Hematopoietic multipotent progenitor cell treated with erythropoietin and hydrocortisone succinate and interleukin-3 and kit ligand, for 15 days (in vitro differentiated cells): ENCODE measurements around the gene EZH2.

Experiments
- DNase-seq: peaks from one replicate; pipeline ENCODE4 v3.0.0-alpha.2; 2015; ENCODE audit warnings: low spot score

The EZH2 gene

DNA sequence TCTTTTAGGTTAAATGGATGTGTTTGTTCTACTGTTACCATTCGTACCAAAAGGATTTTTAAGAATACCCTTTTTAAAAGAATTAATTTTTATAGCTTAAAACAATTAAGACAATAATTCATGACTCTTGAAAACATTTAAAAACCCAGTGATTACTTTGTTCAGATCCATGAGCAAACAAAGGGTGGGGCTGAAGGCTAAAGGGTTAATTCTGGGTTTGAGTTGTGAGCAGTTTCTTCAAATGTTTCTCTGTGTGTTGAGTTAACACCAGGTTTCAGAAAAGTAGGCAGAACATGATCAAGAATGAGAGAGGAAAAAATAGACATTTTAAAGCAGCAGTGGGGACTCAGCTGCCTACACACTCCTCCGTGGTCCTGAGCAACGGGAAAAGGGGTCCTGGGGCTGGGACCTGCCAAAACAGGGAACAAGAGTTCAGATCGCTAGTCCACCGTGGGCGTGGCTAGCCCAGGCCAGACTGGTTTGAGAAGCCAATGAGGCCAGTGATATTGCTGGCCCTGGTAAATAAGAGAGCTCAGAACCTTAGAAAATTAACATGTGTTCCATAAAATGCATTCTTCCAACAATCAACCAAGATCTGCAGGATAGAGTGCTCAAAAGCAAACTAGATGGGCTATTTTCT lies 14.9 kb upstream of the EZH2 start:
- DNase-seq = no peak

DNA sequence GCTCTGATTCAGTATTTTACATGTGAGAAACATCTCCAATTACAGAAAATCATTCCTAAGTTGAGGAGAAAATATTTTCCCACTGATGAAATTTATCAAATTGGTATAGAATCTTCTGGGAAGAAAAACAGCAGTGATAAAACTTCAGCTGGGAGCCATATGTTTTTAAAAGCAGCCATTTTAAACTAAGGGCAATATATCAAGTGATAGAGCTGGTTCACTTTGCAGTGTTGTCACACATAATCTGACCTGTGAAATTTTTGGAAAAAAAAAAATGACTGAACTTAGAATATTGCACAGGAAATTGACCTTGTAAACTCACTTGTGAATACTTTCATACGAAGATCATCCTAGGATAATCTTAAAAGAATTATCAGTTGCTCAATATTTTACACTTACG lies 10.5 kb upstream of the EZH2 start:
- DNase-seq = no peak

DNA sequence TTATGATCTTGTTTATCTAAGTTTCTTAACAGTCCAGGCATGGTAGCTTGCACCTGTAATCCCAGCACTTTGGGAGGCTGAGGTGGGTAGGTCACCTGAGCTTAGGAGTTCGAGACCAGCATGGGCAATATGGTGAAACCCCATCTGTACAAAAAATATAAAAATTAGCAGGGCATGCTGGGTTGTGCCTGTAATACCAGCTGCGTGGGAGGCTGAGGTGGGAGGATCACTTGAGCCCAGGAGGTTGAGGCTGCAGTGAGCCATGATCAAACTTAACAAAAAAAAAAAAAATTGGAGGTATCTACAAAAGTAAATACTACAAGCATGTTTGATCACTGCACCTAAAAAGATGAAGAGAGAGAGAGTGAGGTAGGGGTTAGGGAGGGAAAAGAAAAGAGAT lies 9.0 kb upstream of the EZH2 start:
- DNase-seq = no peak

DNA sequence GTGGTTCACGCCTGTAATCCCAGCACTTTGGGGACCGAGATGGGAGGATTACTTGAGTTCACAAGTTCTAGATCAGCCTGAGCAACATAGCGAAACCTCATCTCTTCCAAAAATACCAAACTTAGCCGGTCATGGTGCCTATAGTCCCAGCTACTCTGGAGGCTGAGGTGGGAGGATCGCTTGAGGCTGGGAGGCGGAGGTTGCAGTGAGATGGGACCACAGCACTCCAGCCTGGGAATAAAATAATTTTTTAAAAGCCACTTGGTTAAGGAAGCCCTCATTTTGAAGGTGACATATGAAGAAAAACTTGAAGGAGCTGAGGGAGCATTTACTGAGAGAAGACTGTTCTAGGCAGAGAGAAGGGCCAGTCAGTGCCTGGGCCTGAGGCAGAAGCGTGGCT lies 4.2 kb upstream of the EZH2 start:
- no peak for DNase-seq

DNA sequence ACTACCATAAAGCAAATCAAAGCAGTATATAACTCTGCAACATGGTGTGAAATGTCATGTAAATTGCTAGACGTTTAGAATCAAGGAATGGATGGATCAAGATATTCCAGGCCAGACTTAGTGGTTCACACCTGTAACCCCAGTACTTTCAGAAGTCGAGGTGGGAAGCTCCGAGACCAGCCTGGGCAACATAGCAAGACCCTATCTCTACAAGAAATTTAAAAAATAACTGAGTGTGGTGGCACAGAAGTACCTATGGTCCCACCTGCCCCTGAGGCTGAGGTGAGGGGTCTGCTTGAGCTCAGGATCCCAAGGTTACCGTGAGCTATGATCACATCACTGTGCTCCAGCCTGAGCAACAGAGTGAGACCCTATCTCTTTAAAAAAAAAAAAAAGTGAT lies 2.8 kb upstream of the EZH2 start:
- no peak for DNase-seq

DNA sequence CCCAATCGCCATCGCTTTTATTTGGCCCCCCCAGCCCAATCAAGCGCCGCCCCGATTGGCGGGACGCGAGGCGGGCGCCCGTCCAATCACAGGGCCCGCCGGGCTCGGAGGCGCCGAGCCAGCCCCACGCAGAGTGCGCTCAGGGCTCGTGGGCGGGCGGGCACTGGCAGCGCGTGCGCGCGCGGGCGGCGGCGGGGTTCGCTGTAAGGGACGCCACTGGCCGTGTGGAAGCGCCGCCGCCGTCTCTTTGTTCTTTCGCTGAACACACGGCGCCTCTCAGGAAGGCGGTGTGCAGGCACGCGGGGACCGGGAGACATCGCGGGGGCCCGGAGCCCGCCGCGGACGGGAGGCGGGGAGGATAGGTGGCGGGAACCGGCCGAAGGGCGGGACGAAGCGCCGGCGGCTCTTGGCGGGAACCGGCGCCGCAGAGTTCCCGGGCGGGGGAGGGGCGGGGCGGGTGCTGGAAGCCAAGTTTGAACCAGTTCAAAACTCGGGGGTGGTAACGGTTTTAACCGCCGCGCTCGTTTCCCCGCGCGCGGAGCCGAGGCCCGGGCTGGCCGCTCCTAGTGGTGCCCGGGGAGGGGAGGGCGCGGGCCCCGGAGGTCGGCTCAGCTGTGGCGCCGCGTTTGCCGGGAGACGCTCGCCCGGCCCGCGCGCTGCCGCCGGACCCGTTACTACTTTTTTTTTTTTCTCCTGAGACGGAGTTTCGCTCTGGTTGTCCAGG lies 370 bp upstream of the EZH2 start:
- DNase-seq = peak; percentile 92

DNA sequence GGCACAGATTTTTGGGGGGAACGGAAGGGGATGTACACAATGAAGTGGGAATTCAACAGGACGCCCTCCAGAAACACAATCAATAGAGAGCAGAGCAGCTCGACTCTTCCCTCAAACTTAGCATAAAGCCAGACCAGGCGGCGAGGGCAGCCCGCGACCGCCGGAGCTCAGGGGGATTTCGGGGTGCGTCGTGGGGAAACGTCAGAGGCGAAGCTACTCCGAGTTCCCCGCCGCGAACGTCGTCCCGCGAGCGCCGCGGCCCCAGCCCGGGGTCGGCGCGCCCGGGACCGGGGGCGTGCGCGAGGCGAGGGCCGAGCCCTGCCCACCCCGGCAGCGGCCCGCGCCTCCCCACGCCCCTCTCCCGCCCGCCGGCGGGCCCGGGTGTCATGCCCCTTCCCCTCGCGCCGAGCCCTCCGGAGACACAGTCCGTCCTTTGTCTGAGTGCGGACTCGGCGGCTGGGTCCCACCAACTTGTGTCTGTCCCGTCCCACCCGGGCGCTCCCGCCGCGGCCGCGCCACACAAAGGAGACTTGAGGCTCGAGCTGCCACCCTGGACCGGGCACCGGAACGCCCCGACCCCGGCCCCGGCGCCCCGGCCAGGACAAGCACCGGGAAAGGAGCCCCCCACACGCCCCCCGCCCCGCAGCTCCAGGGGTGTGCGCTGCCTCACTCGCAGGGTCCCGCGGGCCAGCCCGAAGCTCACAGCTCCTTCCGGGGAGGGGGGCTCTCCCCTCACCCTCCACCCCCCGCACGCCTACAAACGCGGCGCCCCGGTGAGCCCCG lies 634 bp downstream of the EZH2 start:
- DNase-seq = no peak

DNA sequence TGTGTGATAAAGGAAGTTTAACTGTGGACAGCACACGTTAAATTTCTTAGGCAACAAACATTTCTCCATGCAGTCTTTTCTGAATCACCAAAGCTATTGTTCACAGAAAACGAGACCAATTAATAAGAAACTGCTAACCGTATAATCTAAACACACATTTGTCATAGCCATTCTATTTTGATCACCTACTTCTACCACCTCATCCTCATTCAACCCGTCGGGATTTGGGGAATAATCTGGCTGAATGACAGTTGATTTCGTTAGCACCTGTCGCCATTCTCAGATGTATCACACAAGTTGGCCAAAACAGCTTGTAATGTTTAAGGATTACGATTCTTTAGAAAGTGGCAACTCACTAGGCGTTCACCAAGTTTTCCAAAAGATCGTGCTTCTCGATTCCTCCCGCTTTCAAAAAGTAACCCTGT lies 1.2 kb downstream of the EZH2 start:
- peak; percentile 38 for DNase-seq

DNA sequence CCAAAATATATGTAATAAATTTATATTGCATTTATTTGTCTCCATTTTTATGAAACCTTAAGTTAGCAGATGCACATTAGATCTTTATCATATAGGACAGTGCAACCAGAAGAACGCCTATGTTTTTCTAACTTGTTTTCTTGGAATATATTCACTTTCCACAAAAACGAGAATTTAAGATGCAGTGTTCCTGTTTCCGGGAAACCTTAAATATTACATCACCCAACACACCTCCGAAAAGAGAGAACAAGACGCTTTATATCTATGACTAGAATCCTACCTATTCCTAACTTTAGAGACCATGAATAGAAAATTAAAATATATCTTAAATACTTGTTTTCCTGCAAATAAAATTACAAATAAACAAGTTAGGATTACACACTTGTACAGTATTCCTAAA lies 1.9 kb downstream of the EZH2 start:
- DNase-seq = no peak

DNA sequence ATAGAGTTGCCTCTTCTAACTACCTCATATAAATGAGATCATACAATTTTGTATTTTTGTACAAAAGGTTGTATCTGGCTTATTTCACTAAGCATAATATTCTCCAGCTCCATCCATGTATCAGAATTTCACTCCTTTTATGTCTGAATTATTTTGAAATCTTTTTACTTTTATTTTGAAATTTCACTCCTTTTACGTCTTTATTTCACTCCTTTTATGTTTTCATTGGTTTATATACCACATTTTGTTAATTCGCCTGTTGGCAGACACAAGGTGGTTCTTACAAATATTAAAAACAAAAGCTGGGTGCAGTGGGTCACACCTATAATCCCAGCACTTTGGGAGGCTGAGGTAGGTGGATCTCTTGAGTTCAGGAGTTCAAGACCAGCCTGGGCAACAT lies 5.8 kb downstream of the EZH2 start:
- DNase-seq = no peak

DNA sequence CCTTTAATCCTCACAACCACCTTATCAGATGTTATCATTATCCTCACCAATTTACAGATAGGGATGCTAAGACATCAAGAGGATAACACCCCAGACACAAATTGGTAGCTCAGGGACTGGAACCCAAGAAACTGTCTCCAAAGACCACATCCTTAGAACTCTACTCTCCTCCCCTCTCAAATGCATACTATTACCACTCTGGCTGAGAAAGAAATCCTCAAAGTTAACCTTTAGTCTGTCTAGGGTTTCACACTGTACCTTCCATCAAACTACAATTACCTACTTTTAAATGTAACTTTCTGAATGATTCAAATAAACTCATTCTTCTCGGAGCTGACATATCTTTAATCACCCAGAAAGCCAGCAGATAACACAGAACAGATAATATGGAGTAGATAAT lies 6.6 kb downstream of the EZH2 start:
- DNase-seq = no peak

DNA sequence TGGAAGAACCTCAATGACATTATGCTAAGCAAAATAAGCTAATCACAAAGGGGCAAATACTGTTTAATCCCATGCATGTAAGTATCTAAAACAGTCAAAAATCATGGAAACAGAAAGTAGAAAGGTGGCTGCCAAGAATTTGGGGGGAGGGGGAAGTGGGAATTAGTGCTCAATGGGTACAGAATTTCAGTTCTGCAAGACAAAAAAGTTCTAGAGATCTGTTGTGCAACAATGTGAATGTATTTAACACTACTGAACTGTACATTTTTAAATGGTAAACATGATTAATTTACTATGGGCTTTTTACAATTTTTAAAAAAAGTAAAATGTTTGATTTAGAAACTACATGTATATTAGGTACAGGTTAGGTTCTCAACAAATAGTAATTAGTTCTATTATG lies 11.9 kb downstream of the EZH2 start:
- no peak for DNase-seq

DNA sequence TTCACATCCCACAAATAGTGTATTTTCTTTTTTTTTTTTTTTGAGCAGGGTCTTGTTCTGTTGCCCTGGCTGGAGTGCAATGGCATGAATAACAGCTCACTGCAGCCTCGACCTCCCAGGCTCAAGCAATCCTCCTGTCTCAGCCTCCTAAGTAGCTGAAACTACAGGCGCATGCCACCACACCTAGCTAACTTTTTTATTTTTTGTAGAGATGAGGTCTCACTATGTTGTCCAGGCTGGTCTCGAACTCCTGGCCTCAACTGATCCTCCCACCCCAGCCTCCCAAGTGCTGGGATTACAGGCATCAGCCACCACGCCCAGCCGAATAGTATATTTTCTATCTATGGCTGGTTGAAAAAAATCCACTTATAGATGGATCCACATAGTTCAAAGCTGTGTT lies 12.5 kb downstream of the EZH2 start:
- no peak for DNase-seq

DNA sequence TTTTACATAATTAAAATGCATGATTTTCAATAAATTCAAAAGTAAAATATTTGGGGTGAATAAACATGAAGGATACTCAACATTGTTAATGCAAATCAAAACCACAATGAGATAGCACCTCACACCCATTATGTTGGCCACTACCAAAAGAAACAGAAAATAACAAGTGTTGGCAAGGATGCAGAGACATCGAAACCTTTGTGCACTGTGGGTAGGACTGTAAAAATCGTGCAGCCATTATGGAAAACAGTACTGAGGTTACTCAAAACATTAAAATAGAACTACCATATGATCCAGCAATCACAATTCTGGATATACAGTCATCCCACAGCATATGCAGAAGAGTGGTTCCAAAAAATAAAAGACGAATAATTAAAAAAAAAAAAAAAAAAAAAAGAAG lies 13.1 kb downstream of the EZH2 start:
- DNase-seq = no peak

DNA sequence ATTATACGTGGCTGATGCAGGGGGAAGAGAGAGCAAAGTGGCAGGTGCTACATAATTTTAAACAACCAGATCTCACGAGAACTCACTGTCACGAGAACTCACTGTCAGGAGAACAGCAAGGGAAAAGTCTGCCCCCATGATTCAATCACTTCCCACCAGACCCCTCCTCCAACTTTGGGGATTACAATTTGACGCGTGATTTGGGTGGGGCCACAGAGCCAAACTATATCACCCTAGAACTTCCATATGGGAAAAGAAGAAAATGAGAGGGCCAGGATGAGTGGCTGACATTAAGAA lies 15.8 kb downstream of the EZH2 start:
- DNase-seq = no peak

DNA sequence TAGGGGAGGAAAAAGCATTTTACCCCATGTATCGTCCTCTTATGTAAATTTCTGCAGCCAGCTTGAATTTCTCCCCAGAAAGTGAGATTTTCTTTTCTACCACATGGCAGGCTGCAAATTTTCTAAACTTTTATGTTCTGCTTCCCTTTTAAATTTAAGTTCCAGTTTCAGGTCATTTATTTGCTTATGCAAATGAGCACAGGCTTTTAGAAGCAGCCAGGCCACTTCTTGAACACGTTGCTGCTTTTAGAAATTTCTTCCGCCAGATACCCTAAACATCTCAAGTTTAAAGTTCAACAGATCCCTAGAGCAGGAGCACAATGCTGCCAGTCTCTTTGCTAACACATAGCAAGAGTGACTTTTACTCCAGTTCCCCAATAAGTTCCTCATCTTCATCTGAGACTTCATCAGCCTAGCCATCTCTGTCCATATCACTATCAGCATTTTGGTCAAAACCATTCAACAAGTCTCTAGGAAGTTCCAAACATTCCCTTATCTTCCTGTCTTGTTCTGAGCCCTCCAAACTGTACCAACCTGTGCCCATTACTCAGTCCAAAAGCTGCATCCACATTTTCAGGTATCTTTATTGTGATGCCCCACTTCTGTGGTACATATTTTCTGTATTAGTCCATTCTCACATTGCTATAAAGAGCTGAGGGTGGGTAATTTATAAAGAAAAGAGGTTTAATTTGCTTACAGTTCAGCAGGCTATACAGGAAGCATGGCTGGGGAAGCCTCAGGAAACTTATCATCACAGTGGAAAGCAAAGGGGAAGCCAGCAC lies 16.3 kb downstream of the EZH2 start:
- no peak for DNase-seq

DNA sequence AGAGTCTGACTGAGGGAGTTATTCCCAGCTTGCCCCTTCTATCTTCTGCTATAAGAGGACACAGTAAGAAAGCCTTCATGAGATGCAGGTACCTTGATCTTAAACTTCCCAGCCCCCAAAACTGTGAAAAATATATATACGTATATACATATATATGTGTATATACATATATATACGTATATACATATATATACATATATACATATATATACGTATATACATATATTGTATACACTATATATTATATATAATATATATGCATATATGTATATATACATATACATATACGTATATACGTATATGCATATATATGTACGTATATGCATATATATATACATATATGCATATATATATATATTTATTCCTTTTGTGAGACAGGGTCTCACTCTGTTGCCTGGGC lies 17.7 kb downstream of the EZH2 start:
- DNase-seq = no peak

DNA sequence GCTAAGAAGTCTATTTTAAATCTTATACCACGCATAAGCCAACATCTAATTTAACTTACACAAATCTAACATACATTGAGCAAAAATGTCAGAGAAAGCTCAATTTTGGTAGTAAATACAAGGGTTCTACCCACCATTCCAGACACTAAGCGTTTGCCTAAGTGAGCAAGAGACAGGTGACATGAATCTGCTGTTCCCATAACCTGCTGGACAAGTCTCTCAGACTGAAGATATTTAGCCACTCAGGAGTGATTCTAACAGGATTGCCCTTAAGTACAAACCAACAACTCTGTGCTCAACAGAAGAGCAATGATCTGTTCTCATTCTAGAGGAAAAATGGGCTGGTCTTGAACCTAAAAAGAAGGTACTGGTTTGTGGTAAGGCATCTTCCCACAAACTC lies 18.8 kb downstream of the EZH2 start:
- no peak for DNase-seq

DNA sequence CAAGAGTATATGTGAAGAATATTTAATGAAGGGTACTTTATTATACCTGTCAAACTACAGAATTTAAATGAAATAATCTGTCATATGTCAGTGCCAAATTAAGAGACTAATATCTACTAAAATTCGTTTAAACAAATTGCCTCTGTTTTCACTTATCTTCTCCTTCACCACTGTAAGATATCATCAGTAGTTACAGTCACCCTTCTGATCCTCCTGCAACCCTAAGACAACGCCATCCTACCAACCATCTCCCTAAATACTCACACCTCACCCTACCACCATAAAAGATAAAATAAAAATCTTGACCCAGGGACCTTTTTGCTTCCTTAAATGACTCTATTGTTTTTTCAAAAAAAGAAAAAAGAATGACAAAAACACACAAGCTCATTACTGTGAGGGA lies 20.8 kb downstream of the EZH2 start:
- no peak for DNase-seq

DNA sequence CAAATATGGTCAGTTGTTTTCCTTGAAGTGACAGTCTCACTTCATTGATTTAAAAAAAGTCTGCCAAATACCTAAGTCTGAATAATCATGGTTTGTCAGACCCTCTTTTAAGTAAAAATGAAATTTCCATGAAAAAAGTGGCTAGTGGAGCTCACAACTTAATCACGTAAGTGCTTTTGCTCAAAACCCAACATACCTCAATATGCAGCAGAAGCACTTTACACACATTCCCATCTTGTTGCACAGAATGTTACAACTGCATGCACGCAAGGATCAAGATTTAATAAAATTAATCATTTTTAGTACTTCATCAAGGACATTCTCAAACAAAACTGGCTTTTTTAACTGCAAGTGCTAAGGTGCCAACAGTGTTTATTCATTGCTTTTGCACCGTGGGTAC lies 21.6 kb downstream of the EZH2 start:
- no peak for DNase-seq

DNA sequence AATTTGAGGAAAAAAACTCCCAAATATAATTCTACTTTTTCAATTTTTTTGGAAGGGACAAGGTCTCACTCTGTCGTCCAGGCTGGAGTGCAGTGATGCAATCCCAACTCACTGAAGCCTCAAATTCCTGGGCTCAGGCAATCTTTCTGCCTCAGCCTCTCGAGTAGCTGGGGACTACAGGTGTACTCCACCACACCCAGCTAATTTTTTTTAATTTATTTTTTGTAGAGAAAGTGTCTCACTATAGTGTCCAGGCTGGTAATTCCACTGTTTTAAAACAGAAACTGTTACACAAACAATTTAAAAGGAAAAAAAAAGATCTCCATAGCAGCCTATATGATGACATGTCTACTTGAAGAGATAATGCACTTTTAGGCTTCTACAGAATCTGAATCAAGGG lies 25.6 kb downstream of the EZH2 start:
- no peak for DNase-seq

DNA sequence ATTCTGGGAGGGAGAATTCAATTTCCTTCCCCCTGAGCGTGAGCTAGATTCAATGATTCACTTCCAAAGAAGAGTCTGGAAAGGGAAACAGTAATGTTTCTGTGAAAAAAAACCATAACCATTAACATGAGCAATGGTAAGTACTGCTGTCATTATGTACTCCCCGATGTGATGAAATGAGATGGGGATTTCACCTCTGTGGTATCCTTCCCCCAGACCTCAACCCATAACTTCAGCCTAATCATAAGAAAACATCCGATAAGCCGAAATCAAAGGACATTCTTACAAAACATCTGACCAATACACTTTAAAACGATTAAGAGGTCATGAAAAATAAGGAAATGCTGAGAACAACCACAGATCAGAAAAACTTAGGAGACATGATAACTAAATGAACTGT lies 27.2 kb downstream of the EZH2 start:
- DNase-seq = no peak

DNA sequence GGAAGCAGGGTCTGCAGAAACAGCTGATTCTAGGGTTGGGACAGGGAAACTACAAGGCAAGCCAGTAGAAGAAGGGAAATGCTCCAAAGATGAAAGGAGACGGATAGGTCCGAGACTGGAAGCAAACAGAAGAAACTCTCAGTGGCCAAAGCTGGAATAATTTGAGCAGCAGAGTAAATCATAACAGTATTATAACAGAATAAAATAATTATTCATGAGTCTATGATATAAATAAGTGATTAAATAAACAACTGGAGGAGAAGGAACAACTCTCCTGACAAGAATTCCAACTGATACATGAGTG lies 27.6 kb downstream of the EZH2 start:
- DNase-seq = no peak
